ENCODE results near the gene HMGXB3. TPM values are rescaled to one million over a fixed set of nuclear protein-coding genes. Genes with fewer than 3 reads are reported as not detected.

The HMGXB3 gene
- total and polyA plus RNA-seq, 5 donors from 2014 or later, result 11.0 to 51.5 (median 12.7) TPM

DNA sequence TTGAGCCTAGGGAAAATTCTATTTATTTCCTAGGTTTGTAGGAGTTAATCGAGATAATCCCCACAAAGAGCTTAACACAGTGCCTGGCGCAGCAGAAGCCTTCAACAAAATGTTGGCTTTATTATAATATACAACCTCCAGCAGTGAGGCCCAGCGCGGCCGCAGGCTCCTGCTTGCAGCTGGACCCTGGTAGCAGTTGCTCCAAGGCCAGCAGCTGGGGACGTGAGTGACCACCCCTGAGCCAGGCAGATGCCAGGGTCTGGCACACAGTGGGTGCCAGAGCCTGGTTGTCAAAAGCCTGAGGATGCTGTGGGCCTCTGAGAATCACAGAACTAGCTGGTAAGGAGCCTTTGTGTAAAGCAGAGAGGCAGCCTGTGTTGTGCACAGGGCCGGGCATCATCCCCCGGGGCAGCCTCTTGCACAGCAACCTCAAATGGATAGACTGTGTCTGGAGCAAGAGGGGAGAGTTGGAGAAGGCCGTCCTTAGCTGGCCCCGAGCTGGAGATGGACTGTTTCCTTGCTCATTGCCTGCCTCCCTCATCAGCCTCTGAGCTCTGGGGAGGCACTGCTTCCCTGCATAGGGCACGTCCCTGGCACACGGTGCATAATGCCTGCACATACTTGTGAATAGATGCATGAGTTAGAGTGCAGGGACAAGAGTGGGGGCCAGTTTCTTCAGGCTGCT, 68.6 kb downstream of the HMGXB3 start:
- Histone ChIP-seq H3K27ac (ENCODE audit: insufficient read depth, low read length, poor library complexity, severe bottlenecking) (no peak overlapping the region), H3K4me1 (ENCODE audit: control insufficient read depth, insufficient read depth, low read length, poor library complexity, severe bottlenecking) (no peaks in the 10 kb centered on the region), H3K4me3 (ENCODE audit: low read depth, low read length) (no peak overlapping the region), H3K9me3 (ENCODE audit: control insufficient read depth in 2 of 2, low read length in 2 of 2) (no peaks in the 10 kb centered on the region), H3K27me3 (ENCODE audit: control insufficient read depth, insufficient read depth, low read length) (no peaks in the 10 kb centered on the region), H3K36me3 (ENCODE audit: control insufficient read depth, insufficient read depth, low read length) (no peaks in the 10 kb centered on the region)
- H3K27ac Mint-ChIP-seq, result no peak overlapping the region
- ATAC-seq (ENCODE audit: low read depth in 2 of 2), result no peak
- no peak for DNase-seq
- H3K27me3 Mint-ChIP-seq, result peaks cover 6% of the 10 kb centered on the region
- no peaks in the 10 kb centered on the region for H3K36me3 Mint-ChIP-seq
- no peak overlapping the region for H3K4me3 Mint-ChIP-seq
- no peaks in the 10 kb centered on the region for H3K9me3 Mint-ChIP-seq
- peaks cover 0 to 8% (median 1%) of the 10 kb centered on the region in 4 donors for H3K4me1 Mint-ChIP-seq

DNA sequence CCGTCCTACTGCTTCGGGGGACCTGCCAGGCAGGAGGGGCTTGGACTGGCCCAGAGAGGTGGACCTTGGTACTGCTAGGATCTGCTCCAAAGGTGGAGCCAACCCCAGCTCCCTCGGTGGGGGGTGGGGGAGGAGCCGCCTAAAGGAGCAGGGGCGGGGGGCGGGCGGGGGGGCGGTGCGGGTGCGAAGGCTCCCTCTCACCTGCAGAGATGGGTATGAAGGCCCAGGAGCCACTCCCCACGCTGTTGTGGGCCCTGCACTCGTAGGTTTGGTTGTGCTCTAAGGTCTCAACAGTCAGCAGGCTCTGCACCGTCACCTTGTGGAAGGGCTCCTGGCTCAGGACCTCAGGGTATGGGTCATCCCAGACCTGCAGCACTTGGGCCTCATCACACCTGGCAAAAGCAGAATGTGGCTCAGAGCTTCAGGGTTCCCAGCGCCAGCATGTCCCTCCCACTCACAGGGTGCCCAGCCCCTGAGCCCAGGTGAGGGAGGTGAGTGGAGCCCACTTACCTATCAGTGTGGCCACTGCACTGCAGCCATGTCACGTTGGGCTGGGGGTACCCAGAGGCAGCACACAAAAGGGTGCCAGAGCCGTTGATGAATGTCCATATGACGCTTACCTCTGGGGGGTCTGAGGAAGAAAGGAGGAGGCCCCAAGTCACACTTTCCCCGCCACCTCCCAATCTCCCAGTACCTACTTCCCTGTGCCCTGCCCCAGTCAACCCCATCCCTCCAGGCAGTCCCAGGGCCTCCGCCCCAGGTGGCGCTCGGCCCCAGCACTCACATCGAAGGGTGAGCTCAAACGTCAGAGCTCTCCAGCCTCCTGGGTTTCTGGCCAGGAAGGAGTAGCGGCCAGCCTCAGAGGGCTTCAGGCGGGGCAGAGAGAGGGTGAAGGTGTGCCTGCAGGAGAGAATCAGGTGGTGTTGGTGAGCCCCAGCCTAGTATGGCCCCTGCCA, 69.4 kb downstream of the HMGXB3 start:
- DNase-seq (no peak), ATAC-seq (ENCODE audit: low read depth in 2 of 2) (no peak)
- Histone ChIP-seq H3K27ac (ENCODE audit: insufficient read depth, low read length, poor library complexity, severe bottlenecking) (no peak overlapping the region), H3K4me3 (ENCODE audit: low read depth, low read length) (no peak overlapping the region), H3K27me3 (ENCODE audit: control insufficient read depth, insufficient read depth, low read length) (no peaks in the 10 kb centered on the region), H3K9me3 (ENCODE audit: control insufficient read depth in 2 of 2, low read length in 2 of 2) (no peaks in the 10 kb centered on the region), H3K36me3 (ENCODE audit: control insufficient read depth, insufficient read depth, low read length) (no peaks in the 10 kb centered on the region), H3K4me1 (ENCODE audit: control insufficient read depth, insufficient read depth, low read length, poor library complexity, severe bottlenecking) (no peaks in the 10 kb centered on the region)
- Mint-ChIP-seq H3K27me3 (peaks cover 4% of the 10 kb centered on the region), H3K9me3 (no peaks in the 10 kb centered on the region), H3K4me1 (peaks cover 0 to 8% (median 1%) of the 10 kb centered on the region in 4 donors), H3K4me3 (no peak overlapping the region), H3K36me3 (no peaks in the 10 kb centered on the region), H3K27ac (no peak overlapping the region)

DNA sequence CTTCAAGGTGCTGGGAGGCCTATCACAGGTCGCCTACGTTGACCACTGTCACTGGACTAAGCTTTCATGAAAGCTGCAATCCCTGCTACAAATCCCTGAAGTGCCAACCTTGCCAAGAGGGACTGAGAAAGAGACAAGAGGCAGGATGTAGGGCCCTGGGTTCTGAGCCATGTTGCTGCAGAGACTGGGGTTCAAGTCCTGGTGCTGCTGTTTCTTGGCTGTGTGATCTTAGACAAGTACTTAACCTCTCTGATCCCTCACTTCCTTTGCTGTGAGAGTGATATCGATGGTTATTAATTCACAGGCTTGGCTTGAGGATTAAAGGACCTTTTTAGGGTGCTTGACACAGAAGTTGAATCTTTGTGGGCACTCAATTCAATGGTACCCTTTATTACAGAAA, 70.3 kb downstream of the HMGXB3 start:
- Histone ChIP-seq H3K4me1 (ENCODE audit: control insufficient read depth, insufficient read depth, low read length, poor library complexity, severe bottlenecking) (no peaks in the 10 kb centered on the region), H3K4me3 (ENCODE audit: low read depth, low read length) (no peak overlapping the region), H3K27me3 (ENCODE audit: control insufficient read depth, insufficient read depth, low read length) (no peaks in the 10 kb centered on the region), H3K27ac (ENCODE audit: insufficient read depth, low read length, poor library complexity, severe bottlenecking) (no peak overlapping the region), H3K9me3 (ENCODE audit: control insufficient read depth in 2 of 2, low read length in 2 of 2) (no peaks in the 10 kb centered on the region), H3K36me3 (ENCODE audit: control insufficient read depth, insufficient read depth, low read length) (no peaks in the 10 kb centered on the region)
- peaks cover 0 to 8% (median 1%) of the 10 kb centered on the region in 4 donors for H3K4me1 Mint-ChIP-seq
- H3K4me3 Mint-ChIP-seq, result no peak overlapping the region
- H3K9me3 Mint-ChIP-seq, result no peaks in the 10 kb centered on the region
- DNase-seq (no peak), ATAC-seq (ENCODE audit: low read depth in 2 of 2) (no peak)
- H3K27ac Mint-ChIP-seq, result peak overlapping the region in 1 of 3 donors; percentile 57
- peaks cover 4% of the 10 kb centered on the region for H3K27me3 Mint-ChIP-seq
- no peaks in the 10 kb centered on the region for H3K36me3 Mint-ChIP-seq

DNA sequence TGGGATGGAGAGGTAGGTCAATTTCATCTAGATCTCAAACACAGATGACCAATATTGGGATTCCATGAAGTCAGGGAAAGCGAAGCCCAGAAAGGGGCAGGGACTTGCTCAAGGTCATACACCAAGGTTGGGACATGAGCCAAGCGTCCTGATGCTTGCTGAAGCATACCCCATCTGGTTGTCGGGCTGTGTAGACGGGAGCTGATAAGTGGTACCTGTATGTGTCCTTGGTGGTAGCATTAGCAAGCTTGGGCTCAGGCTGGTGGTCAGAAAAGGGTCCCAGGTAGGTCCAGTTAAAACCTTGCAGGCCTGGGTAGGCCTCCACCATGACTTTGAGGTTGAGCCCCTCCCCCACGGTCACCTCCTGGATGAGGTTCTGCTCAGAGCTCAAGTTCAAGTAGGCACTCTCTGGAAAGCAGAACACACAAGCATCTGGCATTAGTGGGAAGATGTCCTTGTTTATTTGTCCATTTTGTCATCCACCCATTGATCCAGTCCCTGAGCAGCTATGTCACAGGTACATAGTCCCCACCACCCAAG, 72.6 kb downstream of the HMGXB3 start:
- no peaks in the 10 kb centered on the region for H3K36me3 Mint-ChIP-seq
- no peak overlapping the region for H3K4me3 ChIP-seq (ENCODE audit: low read depth, low read length)
- no peaks in the 10 kb centered on the region for H3K36me3 ChIP-seq (ENCODE audit: control insufficient read depth, insufficient read depth, low read length)
- H3K27me3 Mint-ChIP-seq, result no peaks in the 10 kb centered on the region
- no peaks in the 10 kb centered on the region for H3K9me3 Mint-ChIP-seq
- no peak overlapping the region for H3K27ac Mint-ChIP-seq
- H3K9me3 ChIP-seq (ENCODE audit: control insufficient read depth in 2 of 2, low read length in 2 of 2), result no peaks in the 10 kb centered on the region
- no peak overlapping the region for H3K27ac ChIP-seq (ENCODE audit: insufficient read depth, low read length, poor library complexity, severe bottlenecking)
- no peak overlapping the region for H3K4me3 Mint-ChIP-seq
- DNase-seq (no peak), ATAC-seq (ENCODE audit: low read depth in 2 of 2) (no peak)
- H3K4me1 Mint-ChIP-seq, result no peaks in the 10 kb centered on the region
- no peaks in the 10 kb centered on the region for H3K4me1 ChIP-seq (ENCODE audit: control insufficient read depth, insufficient read depth, low read length, poor library complexity, severe bottlenecking)
- H3K27me3 ChIP-seq (ENCODE audit: control insufficient read depth, insufficient read depth, low read length), result no peaks in the 10 kb centered on the region

DNA sequence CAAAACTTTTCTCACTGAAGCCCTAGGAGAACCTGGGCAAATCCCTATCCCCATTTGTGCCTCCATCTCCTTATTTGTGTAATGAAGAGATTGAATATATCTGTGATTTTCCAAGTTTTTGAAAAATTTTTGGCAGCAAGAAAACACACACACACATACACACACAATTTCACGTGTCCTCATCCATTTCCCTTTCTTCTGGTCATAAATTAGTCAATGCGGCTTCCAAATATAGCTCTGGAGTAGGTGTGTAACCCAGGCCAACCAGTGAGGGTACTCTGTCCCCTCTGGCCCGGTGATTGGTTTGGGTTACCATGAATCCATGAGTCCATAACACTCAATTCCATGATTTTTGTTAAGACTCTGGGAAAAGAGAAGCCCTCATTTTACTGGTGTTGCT, 73.1 kb downstream of the HMGXB3 start:
- DNase-seq (no peak), ATAC-seq (ENCODE audit: low read depth in 2 of 2) (no peak)
- H3K9me3 Mint-ChIP-seq, result no peaks in the 10 kb centered on the region
- Histone ChIP-seq H3K36me3 (ENCODE audit: control insufficient read depth, insufficient read depth, low read length) (no peaks in the 10 kb centered on the region), H3K9me3 (ENCODE audit: control insufficient read depth in 2 of 2, low read length in 2 of 2) (no peaks in the 10 kb centered on the region), H3K27me3 (ENCODE audit: control insufficient read depth, insufficient read depth, low read length) (no peaks in the 10 kb centered on the region), H3K4me1 (ENCODE audit: control insufficient read depth, insufficient read depth, low read length, poor library complexity, severe bottlenecking) (no peaks in the 10 kb centered on the region), H3K27ac (ENCODE audit: insufficient read depth, low read length, poor library complexity, severe bottlenecking) (no peak overlapping the region), H3K4me3 (ENCODE audit: low read depth, low read length) (no peak overlapping the region)
- H3K36me3 Mint-ChIP-seq, result no peaks in the 10 kb centered on the region
- no peak overlapping the region for H3K4me3 Mint-ChIP-seq
- no peak overlapping the region for H3K27ac Mint-ChIP-seq
- peaks cover 1% of the 10 kb centered on the region for H3K27me3 Mint-ChIP-seq
- no peaks in the 10 kb centered on the region for H3K4me1 Mint-ChIP-seq

DNA sequence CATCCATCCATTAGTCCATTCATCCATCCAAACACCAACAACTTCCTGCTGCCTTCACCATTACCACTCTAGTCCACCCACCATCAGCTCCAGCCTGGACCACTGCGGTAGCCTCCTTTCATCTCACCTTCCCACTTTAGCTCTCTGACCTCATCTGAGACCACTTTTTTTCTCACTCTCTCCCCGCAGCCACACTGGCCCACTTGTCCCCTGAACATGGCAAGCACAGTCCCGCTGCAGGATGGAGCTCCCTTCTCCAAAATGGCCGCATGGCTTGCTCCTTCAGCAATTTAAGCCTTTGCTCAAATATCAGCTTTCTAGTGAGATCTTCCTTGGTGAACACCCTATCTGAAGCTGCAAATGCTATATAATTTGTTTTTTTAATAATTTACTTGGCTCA, 74.7 kb downstream of the HMGXB3 start:
- no peak overlapping the region for H3K4me3 ChIP-seq (ENCODE audit: low read depth, low read length)
- Mint-ChIP-seq H3K27ac (no peak overlapping the region), H3K9me3 (peaks cover 0 to 4% (median 0%) of the 10 kb centered on the region in 7 donors), H3K36me3 (no peaks in the 10 kb centered on the region), H3K27me3 (peaks cover 4% of the 10 kb centered on the region), H3K4me3 (no peak overlapping the region), H3K4me1 (no peaks in the 10 kb centered on the region)
- no peaks in the 10 kb centered on the region for H3K36me3 ChIP-seq (ENCODE audit: control insufficient read depth, insufficient read depth, low read length)
- no peaks in the 10 kb centered on the region for H3K9me3 ChIP-seq (ENCODE audit: control insufficient read depth in 2 of 2, low read length in 2 of 2)
- ATAC-seq (ENCODE audit: low read depth in 2 of 2) (no peak), DNase-seq (no peak)
- H3K4me1 ChIP-seq (ENCODE audit: control insufficient read depth, insufficient read depth, low read length, poor library complexity, severe bottlenecking), result no peaks in the 10 kb centered on the region
- no peaks in the 10 kb centered on the region for H3K27me3 ChIP-seq (ENCODE audit: control insufficient read depth, insufficient read depth, low read length)
- no peak overlapping the region for H3K27ac ChIP-seq (ENCODE audit: insufficient read depth, low read length, poor library complexity, severe bottlenecking)

DNA sequence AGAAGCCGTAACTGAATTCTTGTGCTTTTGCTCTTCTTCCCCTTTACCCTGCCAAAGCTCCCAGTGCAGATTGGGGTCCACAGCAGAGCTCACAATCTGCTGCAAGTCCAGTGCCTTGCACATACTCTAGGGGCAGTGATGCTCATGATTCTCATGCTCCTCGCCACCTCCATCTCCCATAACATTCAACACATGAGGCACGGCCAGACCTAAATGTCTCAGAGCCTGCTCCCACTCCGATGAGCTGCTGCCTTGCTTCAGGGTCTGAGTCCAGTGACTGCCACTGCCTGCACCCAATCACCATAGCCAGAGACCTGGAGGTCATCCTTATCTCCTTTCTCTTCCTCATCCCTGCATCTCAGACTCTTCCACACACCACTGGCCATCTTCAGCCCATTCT, 75.3 kb downstream of the HMGXB3 start:
- ATAC-seq (ENCODE audit: low read depth in 2 of 2), result no peak
- Mint-ChIP-seq H3K4me3 (no peak overlapping the region), H3K9me3 (peaks cover 0 to 4% (median 0%) of the 10 kb centered on the region in 7 donors)

More for the DNA sequence above, 75.3 kb downstream of the HMGXB3 start:
- no peaks in the 10 kb centered on the region for H3K4me1 ChIP-seq (ENCODE audit: control insufficient read depth, insufficient read depth, low read length, poor library complexity, severe bottlenecking)
- Mint-ChIP-seq H3K4me1 (no peaks in the 10 kb centered on the region), H3K27ac (no peak overlapping the region), H3K36me3 (no peaks in the 10 kb centered on the region), H3K27me3 (peaks cover 4% of the 10 kb centered on the region)
- H3K27ac ChIP-seq (ENCODE audit: insufficient read depth, low read length, poor library complexity, severe bottlenecking), result no peak overlapping the region
- H3K27me3 ChIP-seq (ENCODE audit: control insufficient read depth, insufficient read depth, low read length), result no peaks in the 10 kb centered on the region
- H3K36me3 ChIP-seq (ENCODE audit: control insufficient read depth, insufficient read depth, low read length), result no peaks in the 10 kb centered on the region
- no peak for DNase-seq
- H3K4me3 ChIP-seq (ENCODE audit: low read depth, low read length), result no peak overlapping the region
- H3K9me3 ChIP-seq (ENCODE audit: control insufficient read depth in 2 of 2, low read length in 2 of 2), result no peaks in the 10 kb centered on the region

Measured in CD4-positive, CD25-positive, alpha-beta regulatory T cell (primary cell).